Jurkat, Clone E6-1 (cell line): ENCODE measurements around the gene NME3.
"Not testable (repeated sequence)": the region's sequence is repeated elsewhere in the genome, so short reads cannot be mapped to it uniquely, and the experiment has no call there.

Experiments
- DNase-seq: peaks from one replicate; pipeline ENCODE4 v3.0.0-alpha.2; 2011; ENCODE audit warnings: low read depth, low spot score
- H3K4me3 ChIP-seq: 2 replicates; pipeline ENCODE4 v1.5.1; 2011; ENCODE audit warnings: mild to moderate bottlenecking, low read length, control low read depth, moderate library complexity

Gene NME3

DNA sequence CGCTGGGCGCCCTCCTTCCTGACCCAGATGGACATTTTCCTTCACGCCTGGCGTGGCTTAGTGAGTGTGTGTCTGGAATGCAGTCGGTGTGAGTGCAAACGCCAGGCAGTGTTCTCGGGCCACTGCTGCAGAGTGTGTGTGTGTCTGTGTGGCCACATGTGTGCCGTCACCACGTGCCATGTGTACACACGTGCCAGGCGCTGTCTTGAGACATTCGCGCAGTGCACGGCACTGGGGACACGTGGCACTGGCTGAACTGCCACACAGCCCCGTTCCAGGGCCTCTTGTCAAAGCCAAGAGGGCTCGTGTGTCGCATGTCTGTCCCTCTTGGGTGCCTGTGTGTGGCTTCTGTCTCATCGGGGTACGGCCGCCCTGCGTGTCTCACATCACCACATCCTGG, 36.5 kb downstream of the NME3 start:
- no peak for DNase-seq
- H3K4me3 ChIP-seq: no peak overlapping the region

DNA sequence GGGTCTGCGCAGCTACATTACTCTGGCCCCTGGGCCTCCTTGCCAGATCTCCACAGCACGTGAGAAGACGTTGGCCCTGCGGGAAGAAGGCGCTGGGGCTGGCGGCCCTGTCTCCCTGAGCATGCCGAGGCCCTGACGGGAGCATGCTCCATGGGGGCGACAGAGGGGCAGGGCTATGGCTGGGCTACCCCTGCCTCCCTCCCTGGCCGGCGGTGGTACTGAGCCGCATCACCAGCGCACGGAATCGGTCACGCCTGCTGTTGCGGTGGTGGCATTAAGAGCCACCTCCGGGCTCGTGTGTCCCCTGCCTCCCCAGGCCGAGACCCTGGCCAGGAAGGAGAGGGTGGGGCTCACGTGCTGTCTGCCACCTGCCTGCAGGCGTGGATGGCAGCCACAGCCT, 37.2 kb downstream of the NME3 start:
- no peak overlapping the region for H3K4me3 ChIP-seq
- no peak for DNase-seq

GRCh38 chr16:1732551-1732987, 38.8 kb downstream of the NME3 start:
- not testable (repeated sequence) for H3K4me3 ChIP-seq, DNase-seq

DNA sequence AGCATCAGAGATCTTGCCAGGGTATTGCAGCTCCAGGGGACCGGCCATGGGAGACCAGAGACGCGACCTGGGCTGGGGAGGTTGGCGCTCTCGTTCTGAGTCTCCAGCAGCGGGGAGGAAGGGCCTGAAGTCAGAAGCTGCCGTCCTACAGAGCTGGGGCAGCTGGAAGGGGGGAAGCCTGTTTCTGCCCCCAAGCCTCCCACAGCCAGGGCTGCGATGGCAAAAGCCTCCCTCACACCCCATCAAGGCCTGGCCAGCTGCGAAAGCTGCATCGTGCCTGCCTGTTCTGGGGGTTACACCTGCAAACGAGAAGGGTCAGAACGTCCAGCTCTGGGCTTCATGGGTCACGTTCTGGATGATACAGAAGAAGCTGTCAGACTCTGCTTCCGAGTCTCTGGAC, 39.3 kb downstream of the NME3 start:
- no peak for DNase-seq
- H3K4me3 ChIP-seq: no peak overlapping the region

DNA sequence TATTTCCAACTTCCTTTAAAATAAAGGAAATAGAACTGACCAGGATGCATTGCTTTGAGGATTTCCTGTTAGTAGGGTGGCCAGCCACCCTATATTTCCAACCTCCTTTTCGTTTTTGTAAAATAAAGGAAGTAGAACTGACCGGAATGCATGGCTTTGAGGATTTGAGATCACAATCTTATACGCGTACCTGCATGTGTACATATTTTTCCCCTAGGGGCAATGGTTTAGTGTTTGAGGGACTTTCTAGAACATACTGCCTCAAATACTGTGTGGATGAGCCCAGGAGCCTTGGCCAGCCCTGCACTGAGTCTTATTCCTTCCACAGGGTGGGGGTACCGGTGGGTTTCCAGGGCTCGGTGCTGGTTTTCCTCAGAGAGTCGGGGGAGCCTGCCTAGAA, 39.7 kb downstream of the NME3 start:
- no peak for DNase-seq
- no peak overlapping the region for H3K4me3 ChIP-seq

DNA sequence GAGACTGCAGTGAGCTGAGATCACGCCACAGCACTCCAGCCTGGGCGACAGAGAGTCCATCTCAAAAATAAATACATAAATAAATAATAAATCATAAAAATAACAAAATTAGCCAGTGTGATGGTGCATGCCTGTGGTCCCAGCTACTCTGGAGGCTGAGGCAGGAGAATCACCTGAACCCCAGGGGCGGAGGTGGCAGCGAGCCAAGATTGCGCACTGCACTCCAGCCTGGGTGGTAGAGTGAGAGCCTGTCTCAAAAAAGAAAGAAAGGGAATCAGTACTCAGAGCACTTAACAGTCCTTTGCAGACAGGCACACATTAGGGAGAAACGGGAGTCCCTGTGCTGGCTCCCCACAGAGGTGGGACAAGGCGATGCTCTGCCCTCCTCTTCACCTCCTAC, 40.3 kb downstream of the NME3 start:
- no peak overlapping the region for H3K4me3 ChIP-seq
- no peak for DNase-seq

- DNase-seq: no peak
- no peak overlapping the region for H3K4me3 ChIP-seq
Measured at GRCh38 chr16:1729445-1729844, 41.9 kb downstream of the NME3 start.

- H3K4me3 ChIP-seq: no peak overlapping the region
- no peak for DNase-seq
Measured at GRCh38 chr16:1729026-1729425, 42.3 kb downstream of the NME3 start.

GRCh38 chr16:1727651-1728624, 43.4 kb downstream of the NME3 start:
- DNase-seq: no peak
- no peak overlapping the region for H3K4me3 ChIP-seq

- no peak for DNase-seq
- H3K4me3 ChIP-seq: no peak overlapping the region
Measured at GRCh38 chr16:1726661-1727502, 44.5 kb downstream of the NME3 start.

GRCh38 chr16:1724491-1724890, 46.9 kb downstream of the NME3 start:
- DNase-seq: no peak
- no peak overlapping the region for H3K4me3 ChIP-seq

GRCh38 chr16:1723450-1724147, 47.7 kb downstream of the NME3 start:
- no peak overlapping the region for H3K4me3 ChIP-seq
- no peak for DNase-seq

DNA sequence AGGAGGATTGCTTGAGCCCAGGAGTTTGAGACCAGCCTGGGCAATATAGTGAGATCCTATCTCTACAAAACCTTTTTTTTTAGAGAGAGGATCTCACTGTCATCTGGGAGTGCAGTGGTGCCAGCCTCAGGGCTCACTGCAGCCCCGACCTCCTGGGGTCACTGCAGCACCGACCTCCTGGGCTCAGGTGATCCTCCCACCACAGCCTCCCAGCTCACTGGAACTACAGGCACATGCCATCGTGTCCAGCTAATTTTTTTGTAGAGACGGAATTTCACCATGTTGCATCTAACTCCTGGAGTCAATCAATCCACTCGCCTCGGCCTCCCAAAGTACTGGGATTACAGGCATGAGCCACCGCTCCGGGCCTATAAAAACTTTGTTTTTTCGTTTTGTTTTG, 50.0 kb downstream of the NME3 start:
- H3K4me3 ChIP-seq: no peak overlapping the region
- DNase-seq: no peak
